CD8-positive, alpha-beta memory T cell (primary cell): Measurements from ENCODE around the gene TEKT5. TPM values are rescaled to one million over a fixed set of nuclear protein-coding genes. Genes with fewer than 3 reads are reported as not detected.
"Not testable (repeated sequence)": the region's sequence is repeated elsewhere in the genome, so short reads cannot be mapped to it uniquely, and the experiment has no call there.

Experiments used
- CTCF ChIA-PET: fragments of 350-600 bp; sonication (Branson Sonifier 250); formaldehyde crosslinking; loops from one replicate; lab custom pipeline; 2021; ENCODE audit warnings: antibody characterized with exemption; lab: Charles Lee
- POLR2A ChIA-PET: fragments of 350-600 bp; sonication (Branson Sonifier 250); formaldehyde crosslinking; loops from one replicate; lab custom pipeline; 2021; ENCODE audit warnings: antibody characterized with exemption; lab: Charles Lee
- DNase-seq, 5 donors: peaks; one replicate each; pipeline versions ENCODE4 v3.0.0 to v3.0.0-alpha.2; 2020 to 2022; ENCODE audit warnings: mixed read lengths in 1 of 5
- H3K27ac ChIP-seq: one replicate; pipeline ENCODE4 v1.7.0; 2013; ENCODE audit warnings: low read depth, mild to moderate bottlenecking, low read length, moderate library complexity
- H3K27me3 ChIP-seq: 2 replicates; pipeline ENCODE4 v1.7.0; 2013; ENCODE audit warnings: low read length, mild to moderate bottlenecking; ENCODE audit not compliant: insufficient read depth, poor library complexity, severe bottlenecking
- H3K36me3 ChIP-seq: 2 replicates; pipeline ENCODE4 v1.7.0; 2013; ENCODE audit warnings: mild to moderate bottlenecking, low read length, moderate library complexity; ENCODE audit not compliant: insufficient read depth
- H3K4me1 ChIP-seq: 2 replicates; pipeline ENCODE4 v1.7.0; 2013; ENCODE audit warnings: mild to moderate bottlenecking, low read length, moderate library complexity; ENCODE audit not compliant: insufficient read depth
- H3K4me3 ChIP-seq: 2 replicates; pipeline ENCODE4 v1.7.0; 2013; ENCODE audit warnings: mild to moderate bottlenecking, low read length
- H3K9me3 ChIP-seq: 2 replicates; pipeline ENCODE4 v1.7.0; 2013; ENCODE audit warnings: mild to moderate bottlenecking, low read length
- H3K27ac Mint-ChIP-seq, 8 donors: one replicate each; pipeline ENCODE4 v1.8.0; 2020 to 2021; ENCODE audit warnings: mixed read lengths in 8 of 8, mild to moderate bottlenecking in 6 of 8, inconsistent platforms in 3 of 8, moderate library complexity in 3 of 8
- H3K27me3 Mint-ChIP-seq, 2 donors: one replicate each; pipeline ENCODE4 v1.8.0; 2020 to 2021; ENCODE audit warnings: mixed read lengths in 2 of 2, mild to moderate bottlenecking in 1 of 2, moderate library complexity in 1 of 2
- H3K36me3 Mint-ChIP-seq, 3 donors: one replicate each; pipeline ENCODE4 v1.8.0; 2020 to 2021; ENCODE audit warnings: mixed read lengths in 3 of 3, inconsistent platforms in 1 of 3, mild to moderate bottlenecking in 1 of 3
- H3K4me1 Mint-ChIP-seq, 3 donors: one replicate each; pipeline ENCODE4 v1.8.0; 2020 to 2021; ENCODE audit warnings: mixed read lengths in 3 of 3, inconsistent platforms in 1 of 3, mild to moderate bottlenecking in 1 of 3
- H3K4me3 Mint-ChIP-seq, 7 donors: one replicate each; pipeline ENCODE4 v1.8.0; 2020 to 2021; ENCODE audit warnings: mixed read lengths in 7 of 7, mild to moderate bottlenecking in 6 of 7, moderate library complexity in 4 of 7, inconsistent platforms in 2 of 7
- H3K9me3 Mint-ChIP-seq, 5 donors: one replicate each; pipeline ENCODE4 v1.8.0; 2020 to 2022; ENCODE audit warnings: mixed read lengths in 5 of 5, mild to moderate bottlenecking in 3 of 5, moderate library complexity in 2 of 5, inconsistent platforms in 1 of 5
- polyA plus RNA-seq: library from polyadenylated mRNA; unstranded; fragments of 300-500 nt; fragmentation: Illumina TruSeq; gene quantifications from one replicate; pipeline ENCODE4 v1.2.3, GENCODE V29; 2021
- total RNA-seq, 2 experiments: library from RNA; stranded (reverse); gene quantifications; one replicate each; pipeline ENCODE4 v1.2.3, GENCODE V29; 2021

TEKT5 gene
- not detected for total RNA-seq
- not detected for polyA plus RNA-seq

DNA sequence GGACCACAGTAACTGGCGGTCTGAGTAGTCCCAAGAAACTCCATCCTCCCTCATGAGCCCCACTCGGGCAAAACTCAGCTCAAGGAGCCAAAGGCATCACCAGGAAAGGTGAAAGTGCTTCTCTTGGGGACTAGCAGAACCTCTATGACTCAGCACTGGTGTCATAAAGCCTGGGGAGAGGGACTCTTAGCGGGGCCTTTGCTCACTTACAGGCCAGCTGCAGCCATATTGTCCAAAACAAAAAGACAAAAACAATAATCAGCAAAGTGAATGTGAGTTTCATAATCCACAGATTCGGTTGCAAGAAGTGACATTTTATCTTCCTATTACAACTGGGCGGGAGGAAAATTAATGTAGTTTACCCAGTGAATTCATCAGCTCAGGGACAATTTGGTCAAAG lies at the start of gene TEKT5:
Gene TEKT5, minus strand, starts transcription at position 101 of the 400 bp plus-strand sequence. Its CDS starts 57 bp downstream, at position 44.
- Histone ChIP-seq H3K36me3 (no peaks in the 10 kb centered on the region), H3K27ac (no peak within 1 kb of the TSS), H3K9me3 (no peaks in the 10 kb centered on the region), H3K4me1 (no peaks in the 10 kb centered on the region), H3K4me3 (no peak within 1 kb of the TSS), H3K27me3 (no peaks in the 10 kb centered on the region)
- no peak within 1 kb of the TSS for H3K4me3 Mint-ChIP-seq
- ChIA-PET POLR2A (no interaction called here), CTCF (no interaction called here)
- peaks cover 0 to 4% (median 0%) of the 10 kb centered on the region in 5 donors for H3K9me3 Mint-ChIP-seq
- no peaks in the 10 kb centered on the region for H3K36me3 Mint-ChIP-seq
- no peak within 1 kb of the TSS for H3K27ac Mint-ChIP-seq
- H3K27me3 Mint-ChIP-seq, result peaks cover 12 to 41% of the 10 kb centered on the region in 2 donors
- DNase-seq, result no peak
- H3K4me1 Mint-ChIP-seq, result no peaks in the 10 kb centered on the region

- H3K27ac Mint-ChIP-seq, result peak within 1 kb of the TSS; percentile 93 to 99 (median 98)
- peaks cover 26 to 53% (median 45%) of the 10 kb centered on the region in 3 donors for H3K4me1 Mint-ChIP-seq
- peak within 1 kb of the TSS; percentile 95 for H3K27ac ChIP-seq
- H3K4me1 ChIP-seq, result peaks cover 14% of the 10 kb centered on the region
- POLR2A ChIA-PET, result interaction anchor here (0.7 kb wide), 1 partner anchor 1233 kb away, joined by 3 read pairs; the partner anchor contains the start of gene SNX29
- peak within 1 kb of the TSS; percentile 90 to 97 (median 94) for H3K4me3 Mint-ChIP-seq
- DNase-seq, result peak; percentile 98 to 99 (median 99)
- H3K4me3 ChIP-seq, result peak within 1 kb of the TSS; percentile 97
- H3K36me3 Mint-ChIP-seq, result peaks cover 6 to 36% (median 20%) of the 10 kb centered on the region in 3 donors
- H3K27me3 Mint-ChIP-seq, result no peaks in the 10 kb centered on the region
- CTCF ChIA-PET, result interaction anchor here (0.7 to 1.4 kb wide), 5 partner anchors 8 to 229 kb away, joined by 3 to 6 read pairs (median 3); no protein-coding TSS in a partner anchor
- no peaks in the 10 kb centered on the region for H3K9me3 Mint-ChIP-seq
- H3K36me3 ChIP-seq, result peaks cover 10% of the 10 kb centered on the region
- H3K27me3 ChIP-seq, result no peaks in the 10 kb centered on the region
- H3K9me3 ChIP-seq, result no peaks in the 10 kb centered on the region
Measured at GRCh38 chr16:10743610-10744369, 49.1 kb upstream of the TEKT5 start, which contains the start of gene NUBP1. Gene NUBP1 (plus strand): TSS chr16:10743842. CDS start chr16:10743864, 22 bp downstream.

DNA sequence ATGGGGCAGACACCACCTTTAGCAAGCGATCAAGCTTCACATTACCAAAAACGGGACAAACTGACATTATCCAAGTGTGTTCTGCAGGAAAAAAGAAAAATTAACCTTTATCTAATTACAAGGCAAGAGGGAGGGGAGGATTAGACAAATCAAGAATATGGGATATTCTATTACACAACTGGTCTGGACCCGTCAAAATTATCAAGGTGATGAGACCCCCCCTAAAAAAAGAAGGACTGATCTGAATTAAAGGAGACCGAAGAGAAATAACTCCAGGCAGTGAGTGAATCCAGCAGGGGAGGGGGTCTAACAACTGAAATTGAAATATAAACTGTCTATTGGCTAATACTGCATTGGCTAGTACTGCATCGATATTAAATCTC lies 48.5 kb upstream of the TEKT5 start:
- peak overlapping the region; percentile 95 for H3K27ac ChIP-seq
- peaks cover 16% of the 10 kb centered on the region for H3K4me1 ChIP-seq
- no peaks in the 10 kb centered on the region for H3K9me3 Mint-ChIP-seq
- peak overlapping the region; percentile 93 to 99 (median 98) for H3K27ac Mint-ChIP-seq
- H3K4me1 Mint-ChIP-seq, result peaks cover 26 to 57% (median 45%) of the 10 kb centered on the region in 3 donors
- ChIA-PET POLR2A (no interaction called here), CTCF (interaction anchor here (1.4 kb wide), 1 partner anchor 176 kb away, joined by 6 read pairs; no protein-coding TSS in a partner anchor)
- H3K27me3 ChIP-seq, result no peaks in the 10 kb centered on the region
- DNase-seq, result no peak
- peak overlapping the region; percentile 90 to 97 (median 94) for H3K4me3 Mint-ChIP-seq
- H3K36me3 Mint-ChIP-seq, result peaks cover 3 to 31% (median 17%) of the 10 kb centered on the region in 3 donors
- no peaks in the 10 kb centered on the region for H3K9me3 ChIP-seq
- peak overlapping the region; percentile 97 for H3K4me3 ChIP-seq
- no peaks in the 10 kb centered on the region for H3K27me3 Mint-ChIP-seq
- H3K36me3 ChIP-seq, result peaks cover 7% of the 10 kb centered on the region

DNA sequence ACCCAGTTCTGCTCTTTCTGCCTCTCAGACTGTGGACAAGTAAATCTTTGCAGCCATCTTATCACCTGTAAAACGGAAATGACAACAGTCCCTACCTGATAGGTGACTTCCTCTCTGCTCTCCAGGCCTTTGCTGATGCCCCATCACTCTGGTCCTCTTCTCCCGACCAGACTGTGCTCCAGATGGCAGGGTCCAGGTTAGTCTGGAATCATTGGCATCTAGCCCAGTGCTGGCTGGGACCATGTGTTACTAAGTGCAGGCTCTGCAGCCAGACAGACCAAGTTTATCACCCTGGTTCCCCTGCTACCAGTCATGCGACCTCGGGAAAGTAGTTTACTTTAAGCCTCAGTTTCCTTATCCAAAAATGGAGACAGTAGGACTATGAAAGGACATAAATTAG lies 47.1 kb upstream of the TEKT5 start:
- Histone ChIP-seq H3K4me3 (no peak overlapping the region), H3K4me1 (peaks cover 24% of the 10 kb centered on the region), H3K27me3 (no peaks in the 10 kb centered on the region), H3K36me3 (no peaks in the 10 kb centered on the region), H3K27ac (no peak overlapping the region), H3K9me3 (no peaks in the 10 kb centered on the region)
- H3K27ac Mint-ChIP-seq, result peak overlapping the region in 2 of 8 donors; percentile 3 to 66
- peaks cover 32 to 64% (median 53%) of the 10 kb centered on the region in 3 donors for H3K4me1 Mint-ChIP-seq
- ChIA-PET CTCF (no interaction called here), POLR2A (no interaction called here)
- H3K4me3 Mint-ChIP-seq, result peak overlapping the region in 1 of 7 donors; percentile 43
- peaks cover 1 to 18% (median 8%) of the 10 kb centered on the region in 3 donors for H3K36me3 Mint-ChIP-seq
- no peak for DNase-seq
- no peaks in the 10 kb centered on the region for H3K27me3 Mint-ChIP-seq
- no peaks in the 10 kb centered on the region for H3K9me3 Mint-ChIP-seq

- not testable (repeated sequence) for H3K4me3 ChIP-seq, H3K36me3 ChIP-seq, H3K27me3 Mint-ChIP-seq, DNase-seq, H3K9me3 Mint-ChIP-seq, H3K9me3 ChIP-seq, H3K27ac ChIP-seq, H3K27me3 ChIP-seq
- ChIA-PET CTCF (interaction anchor here (6.1 kb wide), 1 partner anchor 226 kb away, joined by 63 read pairs; no protein-coding TSS in a partner anchor), POLR2A (interaction anchor here (1.0 kb wide), 1 partner anchor 136 kb away, joined by 3 read pairs; the partner anchor contains the start of gene CIITA)
- H3K4me3 Mint-ChIP-seq, result peak overlapping the region in 2 of 7 donors; percentile 4 to 43
- H3K36me3 Mint-ChIP-seq, result peaks cover 1 to 14% (median 6%) of the 10 kb centered on the region in 3 donors
- H3K27ac Mint-ChIP-seq, result peak overlapping the region in 3 of 8 donors; percentile 19 to 87 (median 67)
- H3K4me1 ChIP-seq, result peaks cover 24% of the 10 kb centered on the region
- peaks cover 32 to 62% (median 53%) of the 10 kb centered on the region in 3 donors for H3K4me1 Mint-ChIP-seq
Measured at GRCh38 chr16:10741249-10741648, 46.5 kb upstream of the TEKT5 start.

DNA sequence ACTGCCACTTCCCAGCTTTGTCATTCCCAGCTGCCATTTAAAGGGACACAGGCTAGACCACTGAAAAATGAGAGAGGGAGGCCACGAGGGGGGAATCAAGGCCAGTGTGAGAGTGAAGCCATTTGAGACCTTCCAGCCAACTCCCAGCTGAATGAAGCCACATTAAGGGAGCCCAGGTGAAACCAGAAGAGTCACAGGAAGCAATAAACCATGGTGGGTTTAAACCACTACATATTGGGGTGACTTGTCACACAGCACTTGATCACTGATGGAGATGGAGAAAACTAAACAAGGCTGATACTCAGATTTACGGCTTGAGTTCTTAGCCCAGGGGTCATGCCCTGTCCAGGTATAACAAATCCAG lies 46.1 kb upstream of the TEKT5 start:
- Mint-ChIP-seq H3K27me3 (no peaks in the 10 kb centered on the region), H3K27ac (peak overlapping the region in 5 of 8 donors; percentile 19 to 67 (median 45)), H3K4me1 (peaks cover 32 to 58% (median 50%) of the 10 kb centered on the region in 3 donors), H3K9me3 (no peaks in the 10 kb centered on the region), H3K4me3 (peak overlapping the region in 3 of 7 donors; percentile 4 to 43 (median 8)), H3K36me3 (peaks cover under 1 to 10% (median 6%) of the 10 kb centered on the region in 3 donors)
- Histone ChIP-seq H3K27me3 (no peaks in the 10 kb centered on the region), H3K4me3 (no peak overlapping the region), H3K36me3 (no peaks in the 10 kb centered on the region), H3K27ac (no peak overlapping the region), H3K9me3 (no peaks in the 10 kb centered on the region), H3K4me1 (peaks cover 24% of the 10 kb centered on the region)
- DNase-seq, result peak in 1 of 5 donors; percentile 13
- ChIA-PET CTCF (interaction anchor here (6.1 kb wide), 1 partner anchor 225 kb away, joined by 63 read pairs; no protein-coding TSS in a partner anchor), POLR2A (interaction anchor here (0.6 to 1.0 kb wide), 2 partner anchors 136 to 227 kb away, joined by 3 to 4 read pairs; partner anchors contain the start of gene CIITA)

GRCh38 chr16:10740000-10740844 lies 45.5 kb upstream of the TEKT5 start:
- peaks cover 27 to 52% (median 44%) of the 10 kb centered on the region in 3 donors for H3K4me1 Mint-ChIP-seq
- Histone ChIP-seq H3K27me3 (no peaks in the 10 kb centered on the region), H3K36me3 (no peaks in the 10 kb centered on the region), H3K9me3 (no peaks in the 10 kb centered on the region), H3K4me1 (peaks cover 24% of the 10 kb centered on the region), H3K27ac (no peak overlapping the region), H3K4me3 (no peak overlapping the region)
- no peak for DNase-seq
- ChIA-PET POLR2A (interaction anchor here (0.5 to 1.0 kb wide), 3 partner anchors 137 to 1649 kb away, joined by 3 to 4 read pairs (median 3); partner anchors contain the start of genes CIITA and HAPSTR1), CTCF (interaction anchor here (1.4 to 6.1 kb wide), 2 partner anchors 225 to 234 kb away, joined by 3 to 63 read pairs; no protein-coding TSS in a partner anchor)
- no peaks in the 10 kb centered on the region for H3K27me3 Mint-ChIP-seq
- peak overlapping the region in 4 of 8 donors; percentile 19 to 67 (median 43) for H3K27ac Mint-ChIP-seq
- no peaks in the 10 kb centered on the region for H3K9me3 Mint-ChIP-seq
- H3K4me3 Mint-ChIP-seq, result peak overlapping the region in 1 of 7 donors; percentile 43
- H3K36me3 Mint-ChIP-seq, result peaks cover 0 to 6% (median 5%) of the 10 kb centered on the region in 3 donors
